ENCODE results near the gene CDH12. TPM values are rescaled to one million over a fixed set of nuclear protein-coding genes. Genes with fewer than 3 reads are reported as not detected.

Gene CDH12
- total and polyA plus RNA-seq, 10 of the 15 experiments (the other 5 are each of a cell fraction or from before 2014, with no cell fraction given) = 0.03 to 0.16 TPM; not detected in 8

- ATAC-seq = no peak
- no peak overlapping the region for H3K4me2 ChIP-seq (ENCODE audit: control insufficient read depth, insufficient read depth)
- in situ Hi-C loops (cut with MboI) = no loop called here
- RAD21 ChIA-PET (ENCODE audit: unreplicated experiment) = no interaction called here
- FAIRE-seq = no peak
- no peaks in the 10 kb centered on the region for H3K4me1 ChIP-seq (ENCODE audit: control insufficient read depth, insufficient read depth, low read length)
- no peak overlapping the region for H2AFZ ChIP-seq (ENCODE audit: control insufficient read depth, low read depth, low read length)
- no peaks in the 10 kb centered on the region for H3K79me2 ChIP-seq (ENCODE audit: control insufficient read depth, insufficient read depth, low read length)
- H3K9me3 ChIP-seq (replicated peaks; ENCODE audit: control insufficient read depth, insufficient read depth, low read length) = no peaks in the 10 kb centered on the region
- no peaks in the 10 kb centered on the region for H4K20me1 ChIP-seq (ENCODE audit: control insufficient read depth, insufficient read depth)
- CTCF ChIA-PET = no interaction called here
- no peaks in the 10 kb centered on the region for H3K36me3 ChIP-seq (ENCODE audit: control insufficient read depth in 2 of 2, insufficient read depth in 2 of 2, low read length in 1 of 2)
- BruUV-seq (replicated peaks) = no TSS peak
- intact Hi-C loops (cut with micrococcal nuclease; ENCODE audit: unreplicated experiment) = no loop called here
- no peak overlapping the region for H3K4me3 ChIP-seq
- no peak overlapping the region for H3K9ac ChIP-seq (ENCODE audit: control insufficient read depth, insufficient read depth, low read length)
- no peak overlapping the region for H3K27ac ChIP-seq (ENCODE audit: control insufficient read depth, insufficient read depth)
- WGBS (ENCODE audit: insufficient coverage, insufficient replicate concordance, low lambda C conversion rate, missing lambda C conversion rate) = 20% methylated on average over 3 of the region's 3 CpGs
- POLR2A ChIA-PET = no interaction called here
- H3K27me3 ChIP-seq (replicated peaks in 1 of 2; ENCODE audit: control insufficient read depth in 2 of 2, insufficient read depth in 2 of 2, low read length in 1 of 2) = no peaks in the 10 kb centered on the region
- TF ChIP-seq USF1 (IDR thresholded peaks at IDR 0.05; ENCODE audit: borderline replicate concordance, extremely low read length, insufficient read depth, low read depth, low read length) (no peak), JUNB (IDR thresholded peaks at IDR 0.05) (no peak), LARP7 (IDR thresholded peaks at IDR 0.05) (no peak), HSF1 (IDR thresholded peaks at IDR 0.05; ENCODE audit: low read depth, low read length) (no peak)
- SMC1A ChIA-PET (ENCODE audit: uncharacterized antibody, unreplicated experiment) = no interaction called here
- DNase-seq (ENCODE audit: low read depth, low spot score) = no peak
Measured at GRCh38 chr5:22719842-22720241, 133.3 kb downstream of the CDH12 start.

GRCh38 chr5:22710660-22711059, 142.5 kb downstream of the CDH12 start:
- DNase-seq (ENCODE audit: low read depth, low spot score) (no peak), FAIRE-seq (no peak), ATAC-seq (no peak)
- Histone ChIP-seq H3K36me3 (ENCODE audit: control insufficient read depth in 2 of 2, insufficient read depth in 2 of 2, low read length in 1 of 2) (no peaks in the 10 kb centered on the region), H3K4me3 (no peak overlapping the region), H3K4me2 (ENCODE audit: control insufficient read depth, insufficient read depth) (no peak overlapping the region), H3K27me3 (replicated peaks in 1 of 2; ENCODE audit: control insufficient read depth in 2 of 2, insufficient read depth in 2 of 2, low read length in 1 of 2) (no peaks in the 10 kb centered on the region), H4K20me1 (ENCODE audit: control insufficient read depth, insufficient read depth) (no peaks in the 10 kb centered on the region), H3K27ac (ENCODE audit: control insufficient read depth, insufficient read depth) (no peak overlapping the region), H3K9me3 (replicated peaks; ENCODE audit: control insufficient read depth, insufficient read depth, low read length) (no peaks in the 10 kb centered on the region), H3K9ac (ENCODE audit: control insufficient read depth, insufficient read depth, low read length) (no peak overlapping the region), H3K4me1 (ENCODE audit: control insufficient read depth, insufficient read depth, low read length) (no peaks in the 10 kb centered on the region), H2AFZ (ENCODE audit: control insufficient read depth, low read depth, low read length) (no peak overlapping the region), H3K79me2 (ENCODE audit: control insufficient read depth, insufficient read depth, low read length) (no peaks in the 10 kb centered on the region)
- RAD21 ChIA-PET (ENCODE audit: unreplicated experiment) = no interaction called here
- in situ Hi-C loops (cut with MboI) = no loop called here
- POLR2A ChIA-PET = no interaction called here
- SMC1A ChIA-PET (ENCODE audit: uncharacterized antibody, unreplicated experiment) = no interaction called here
- WGBS (ENCODE audit: insufficient coverage, insufficient replicate concordance, low lambda C conversion rate, missing lambda C conversion rate) = 15% methylated on average over 2 of the region's 2 CpGs
- no TSS peak for BruUV-seq (replicated peaks)
- CTCF ChIA-PET = interaction anchor here (1.4 kb wide), 1 partner anchor 10 kb away, joined by 3 read pairs; no protein-coding TSS in a partner anchor
- intact Hi-C loops (cut with micrococcal nuclease; ENCODE audit: unreplicated experiment) = no loop called here
- TF ChIP-seq IKZF1 (conservative IDR thresholded peaks at IDR 0.05) = no peak
- TF ChIP-seq, protein P1, sequence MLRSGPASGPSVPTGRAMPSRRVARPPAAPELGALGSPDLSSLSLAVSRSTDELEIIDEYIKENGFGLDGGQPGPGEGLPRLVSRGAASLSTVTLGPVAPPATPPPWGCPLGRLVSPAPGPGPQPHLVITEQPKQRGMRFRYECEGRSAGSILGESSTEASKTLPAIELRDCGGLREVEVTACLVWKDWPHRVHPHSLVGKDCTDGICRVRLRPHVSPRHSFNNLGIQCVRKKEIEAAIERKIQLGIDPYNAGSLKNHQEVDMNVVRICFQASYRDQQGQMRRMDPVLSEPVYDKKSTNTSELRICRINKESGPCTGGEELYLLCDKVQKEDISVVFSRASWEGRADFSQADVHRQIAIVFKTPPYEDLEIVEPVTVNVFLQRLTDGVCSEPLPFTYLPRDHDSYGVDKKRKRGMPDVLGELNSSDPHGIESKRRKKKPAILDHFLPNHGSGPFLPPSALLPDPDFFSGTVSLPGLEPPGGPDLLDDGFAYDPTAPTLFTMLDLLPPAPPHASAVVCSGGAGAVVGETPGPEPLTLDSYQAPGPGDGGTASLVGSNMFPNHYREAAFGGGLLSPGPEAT (IDR thresholded peaks at IDR 0.05; ENCODE audit: low read depth) = no peak
- TF ChIP-seq, protein P2, sequence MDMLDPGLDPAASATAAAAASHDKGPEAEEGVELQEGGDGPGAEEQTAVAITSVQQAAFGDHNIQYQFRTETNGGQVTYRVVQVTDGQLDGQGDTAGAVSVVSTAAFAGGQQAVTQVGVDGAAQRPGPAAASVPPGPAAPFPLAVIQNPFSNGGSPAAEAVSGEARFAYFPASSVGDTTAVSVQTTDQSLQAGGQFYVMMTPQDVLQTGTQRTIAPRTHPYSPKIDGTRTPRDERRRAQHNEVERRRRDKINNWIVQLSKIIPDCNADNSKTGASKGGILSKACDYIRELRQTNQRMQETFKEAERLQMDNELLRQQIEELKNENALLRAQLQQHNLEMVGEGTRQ (IDR thresholded peaks at IDR 0.05; ENCODE audit: borderline replicate concordance, low read depth, low read length) = no peak
- no peak for TF ChIP-seq BCL11A (IDR thresholded peaks at IDR 0.05; ENCODE audit: low read depth, low read length)
- no peak for TF ChIP-seq BRCA1 (IDR thresholded peaks at IDR 0.05; ENCODE audit: low read depth, low read length)
- TF ChIP-seq SMC3 (IDR thresholded peaks at IDR 0.05; ENCODE audit: borderline replicate concordance, low read length) = no peak
- TF ChIP-seq CBX3 (IDR thresholded peaks at IDR 0.05; ENCODE audit: borderline replicate concordance, low read depth) = no peak
- TF ChIP-seq RFX5 (IDR thresholded peaks at IDR 0.05; ENCODE audit: low read depth, low read length) = no peak

Measured in GM12878 (cell line).